ENCODE measurements around the gene RBBP7. TPM values are rescaled to one million over a fixed set of nuclear protein-coding genes. Genes with fewer than 3 reads are reported as not detected.

Gene RBBP7
- total and polyA plus RNA-seq, 2 of the 8 experiments (the other 6 are each of a cell fraction or from before 2014, with no cell fraction given): 107 to 138 TPM

DNA sequence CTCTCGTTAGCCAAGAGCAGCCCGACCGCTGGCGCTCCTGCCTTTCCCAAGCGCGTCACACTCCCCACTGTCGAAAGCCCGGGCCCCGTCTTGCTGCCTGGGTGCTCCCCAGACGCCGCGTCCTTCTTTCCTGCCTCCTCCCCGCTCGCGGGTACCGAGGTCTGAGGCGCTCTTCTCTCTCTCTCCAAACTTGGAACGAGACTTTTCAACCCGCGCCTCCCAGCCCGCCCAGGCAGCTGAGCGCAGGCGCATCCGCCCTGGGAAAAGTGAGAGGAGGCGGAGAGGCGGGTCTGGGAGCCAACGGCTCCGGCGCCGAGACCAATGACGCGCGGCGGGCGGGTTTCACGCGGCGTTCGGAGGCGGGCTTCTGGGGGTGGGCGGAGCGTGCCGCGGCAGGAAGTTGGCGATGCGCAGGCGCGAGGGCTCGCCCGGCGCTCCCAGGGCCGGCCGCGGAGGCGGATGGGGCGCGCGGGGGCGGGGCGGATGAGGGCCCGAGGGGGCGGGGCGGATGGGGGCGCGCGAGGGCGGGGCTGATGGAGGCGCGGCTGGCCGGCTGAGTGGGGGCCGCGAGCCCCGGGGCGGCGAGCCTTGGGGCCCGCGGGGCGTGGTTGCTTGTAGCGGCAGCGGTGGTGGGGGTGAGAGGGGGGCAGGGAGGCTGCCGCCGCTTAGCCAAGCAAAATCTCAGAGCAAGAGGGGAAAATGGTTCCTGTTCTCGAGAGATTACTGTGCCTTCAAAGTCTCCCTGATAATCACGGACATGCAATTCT lies at the start of gene RBBP7 (continued):
- peak; percentile 44; the same call in 1 of the 2 replicates for TF ChIP-seq BRCA1 (IDR thresholded peaks at IDR 0.05; ENCODE audit: low read depth, low read length)
- peak; percentile 84 for TF ChIP-seq CREB1 (IDR thresholded peaks at IDR 0.05)
- TF ChIP-seq CHD2 (IDR thresholded peaks at IDR 0.05; ENCODE audit: low read length): peak; percentile 74; the same call in 1 of the 2 replicates
- peak; percentile 62 for TF ChIP-seq NRF1 (IDR thresholded peaks at IDR 0.05; ENCODE audit: low read depth, low read length)

All from H1 (cell line).